Glutamatergic neuron (in vitro differentiated cells): Measurements from ENCODE around the gene AQP11. TPM values are rescaled to one million over a fixed set of nuclear protein-coding genes. Genes with fewer than 3 reads are reported as not detected.

Source experiments
- DNase-seq: peaks from one replicate; pipeline ENCODE4 v3.0.0; 2022
- H3K27ac Mint-ChIP-seq: one replicate; pipeline ENCODE4 v1.8.0; 2020; ENCODE audit warnings: mild to moderate bottlenecking, mixed read lengths, inconsistent platforms; ENCODE audit not compliant: unreplicated experiment
- H3K27me3 Mint-ChIP-seq: one replicate; pipeline ENCODE4 v1.8.0; 2020; ENCODE audit warnings: mild to moderate bottlenecking, moderate library complexity, mixed read lengths, inconsistent platforms; ENCODE audit not compliant: unreplicated experiment
- H3K36me3 Mint-ChIP-seq: one replicate; pipeline ENCODE4 v1.8.0; 2020; ENCODE audit warnings: mild to moderate bottlenecking, mixed read lengths, inconsistent platforms; ENCODE audit not compliant: unreplicated experiment
- H3K4me1 Mint-ChIP-seq: one replicate; pipeline ENCODE4 v1.8.0; 2020; ENCODE audit warnings: mild to moderate bottlenecking, low read depth, mixed read lengths, inconsistent platforms; ENCODE audit not compliant: unreplicated experiment
- H3K4me3 Mint-ChIP-seq: one replicate; pipeline ENCODE4 v1.8.0; 2020; ENCODE audit warnings: mild to moderate bottlenecking, mixed read lengths, inconsistent platforms; ENCODE audit not compliant: unreplicated experiment
- H3K9me3 Mint-ChIP-seq: one replicate; pipeline ENCODE4 v1.8.0; 2020; ENCODE audit warnings: mild to moderate bottlenecking, moderate library complexity, mixed read lengths, inconsistent platforms; ENCODE audit not compliant: unreplicated experiment
- CTCF ChIP-seq: fragments of 200-600 bp; sonication (generic); IDR thresholded peaks from one replicate; pipeline ENCODE4 v1.5.0; 2021; ENCODE audit not compliant: partially characterized antibody, unreplicated experiment
- long read RNA-seq: library from polyadenylated mRNA; unstranded; transcript quantifications from one replicate; pipeline ENCODE4 v2.0.0, GENCODE V29; 2020; ENCODE audit not compliant: unreplicated experiment
- total RNA-seq: library from RNA; stranded (reverse); fragmentation: NEBNext Ultra II Directional; extraction: Animal tissue kit (Norgen Biotek cat#: 25700); gene quantifications from one replicate; pipeline ENCODE4 v1.2.1, GENCODE V29; 2021; ENCODE audit not compliant: unreplicated experiment

The AQP11 gene
- total RNA-seq, result 2.0 TPM
- long read RNA-seq, partial matches to known transcripts, result 0 of 3 reads
- long read RNA-seq, other reads (novel, unspliced or antisense), result 0 of 3 reads

DNA sequence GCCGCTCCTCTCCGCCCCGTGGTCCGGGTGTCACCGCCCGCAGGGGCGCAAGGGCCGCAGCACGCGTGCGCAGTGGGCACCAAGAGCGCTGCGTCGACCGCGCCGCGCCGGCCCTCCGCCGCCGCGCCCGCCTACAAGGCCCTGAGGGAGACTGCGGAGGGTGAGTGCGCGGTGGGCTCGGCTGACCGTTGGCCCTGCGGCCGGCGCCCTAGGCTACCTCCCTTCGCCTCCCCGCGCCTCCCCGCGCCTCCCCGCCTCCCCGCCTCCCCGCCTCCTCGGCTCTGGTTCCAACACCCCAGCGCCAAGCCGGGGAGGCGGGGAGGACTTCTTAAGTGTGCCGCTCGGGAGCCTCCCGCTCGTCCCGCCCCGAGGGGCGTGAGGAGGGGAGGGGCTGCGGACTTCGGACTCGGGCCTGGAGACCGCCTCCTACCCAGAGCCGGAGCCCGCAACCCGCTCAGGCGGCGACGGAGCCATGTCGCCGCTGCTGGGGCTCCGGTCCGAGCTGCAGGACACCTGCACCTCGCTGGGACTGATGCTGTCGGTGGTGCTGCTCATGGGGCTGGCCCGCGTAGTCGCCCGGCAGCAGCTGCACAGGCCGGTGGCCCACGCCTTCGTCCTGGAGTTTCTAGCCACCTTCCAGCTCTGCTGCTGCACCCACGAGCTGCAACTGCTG lies at the start of gene AQP11:
Gene AQP11 (plus strand): TSS at position 433 of the 673 bp plus-strand sequence. CDS start 40 bp downstream, at position 473.
- Mint-ChIP-seq H3K36me3 (peaks cover 8% of the 10 kb centered on the region), H3K4me1 (peaks cover 6% of the 10 kb centered on the region), H3K9me3 (peaks cover 3% of the 10 kb centered on the region), H3K27me3 (peaks cover 3% of the 10 kb centered on the region), H3K27ac (peak within 1 kb of the TSS; percentile 55), H3K4me3 (peak within 1 kb of the TSS; percentile 92)
- DNase-seq, result peak; percentile 92
- TF ChIP-seq CTCF, result no peak

DNA sequence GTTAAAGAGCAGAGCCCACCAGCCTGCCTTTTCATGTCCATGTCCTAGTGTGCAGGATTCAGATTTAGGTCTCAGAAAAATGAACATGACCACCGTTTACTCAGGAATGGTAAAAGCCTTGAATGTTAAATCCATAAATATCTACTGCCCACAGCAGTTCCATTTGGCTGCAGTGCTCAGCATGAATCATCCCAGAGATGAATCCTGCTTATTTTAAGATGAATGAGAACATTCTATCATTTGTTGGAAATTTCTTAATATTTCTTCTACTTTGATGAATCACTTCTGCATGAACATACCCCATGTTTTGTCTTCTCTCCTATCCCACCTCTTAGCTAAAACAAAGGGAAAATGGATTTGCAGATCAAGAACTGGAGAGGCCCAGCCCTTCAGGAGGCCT lies 47.5 kb upstream of the AQP11 start:
- H3K4me1 Mint-ChIP-seq, result no peaks in the 10 kb centered on the region
- peaks cover 4% of the 10 kb centered on the region for H3K36me3 Mint-ChIP-seq
- TF ChIP-seq CTCF, result no peak
- H3K9me3 Mint-ChIP-seq, result no peaks in the 10 kb centered on the region
- no peak overlapping the region for H3K27ac Mint-ChIP-seq
- DNase-seq, result no peak
- no peak overlapping the region for H3K4me3 Mint-ChIP-seq
- peaks cover 1% of the 10 kb centered on the region for H3K27me3 Mint-ChIP-seq

DNA sequence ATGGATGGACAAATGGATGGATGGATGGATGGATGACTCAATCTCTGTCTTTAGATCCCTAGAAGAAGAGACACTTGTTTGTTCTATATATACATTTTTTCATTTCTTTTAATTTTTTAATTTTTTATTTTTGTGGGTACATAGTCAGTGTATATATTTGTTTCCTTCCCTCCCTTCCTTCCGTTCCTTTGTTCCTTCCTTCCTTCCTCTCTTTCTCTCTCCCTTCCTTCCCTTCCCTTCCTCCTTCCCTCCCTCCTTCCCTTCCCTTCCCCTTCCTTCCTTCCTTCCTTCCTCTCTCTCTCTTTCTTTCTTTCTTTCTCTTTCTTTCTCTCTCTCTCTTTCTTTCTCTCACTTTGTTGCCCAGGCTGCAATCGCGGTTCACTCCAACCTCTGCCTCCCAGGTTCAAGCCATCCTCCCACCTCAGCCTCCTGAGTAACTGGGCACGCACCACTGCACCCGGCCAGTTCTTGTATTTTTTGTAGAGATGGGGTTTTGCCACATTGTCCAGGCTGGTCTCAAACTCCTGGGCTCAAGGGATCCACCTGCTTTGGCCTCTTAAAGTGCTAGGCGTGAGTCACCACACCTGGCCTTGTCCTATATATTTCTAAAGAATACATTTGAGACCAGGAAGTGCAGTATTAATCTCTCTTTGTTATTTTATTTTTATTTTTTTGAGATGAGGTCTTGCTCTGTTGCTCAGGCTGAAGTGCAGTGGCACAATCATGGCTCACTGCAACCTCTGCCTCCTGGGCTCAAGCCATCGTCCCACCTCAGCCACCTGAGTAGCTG lies 42.5 kb upstream of the AQP11 start:
- Mint-ChIP-seq H3K4me3 (no peak overlapping the region), H3K27ac (no peak overlapping the region), H3K9me3 (peaks cover 2% of the 10 kb centered on the region), H3K4me1 (peaks cover 4% of the 10 kb centered on the region), H3K36me3 (no peaks in the 10 kb centered on the region), H3K27me3 (peaks cover 1% of the 10 kb centered on the region)
- no peak for DNase-seq
- TF ChIP-seq CTCF, result no peak

DNA sequence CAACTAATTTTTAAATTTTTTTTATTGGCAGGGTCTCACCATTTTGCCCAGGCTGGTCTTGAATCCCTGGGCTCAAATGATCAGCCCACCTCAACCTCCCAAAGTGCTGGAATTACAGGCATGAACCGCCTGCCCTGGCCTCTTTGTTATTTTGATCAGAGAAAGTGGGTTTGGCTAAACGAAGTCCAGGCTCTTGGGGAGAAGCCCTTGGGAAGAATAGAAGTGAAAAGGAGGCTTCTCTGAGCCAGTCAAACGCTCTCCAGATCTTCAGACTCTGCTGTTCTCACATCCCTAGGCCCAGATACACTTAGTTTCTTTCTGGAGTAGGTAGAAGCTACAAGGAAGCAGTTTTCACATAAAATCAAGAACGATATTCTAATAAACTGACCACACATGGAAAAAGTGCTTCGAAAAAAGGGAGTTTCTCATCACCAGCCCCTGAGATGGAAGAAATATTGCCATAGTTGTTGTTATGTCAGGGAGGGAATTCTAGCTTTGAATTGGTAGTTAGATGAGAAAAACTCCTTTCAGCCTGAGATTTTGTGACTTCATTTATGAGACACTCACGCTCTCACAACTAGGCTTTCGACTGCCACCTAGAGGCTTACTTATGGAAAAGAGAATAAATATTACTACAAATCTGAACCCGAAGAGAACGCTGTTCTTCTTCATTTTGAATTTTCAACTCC lies 41.7 kb upstream of the AQP11 start:
- TF ChIP-seq CTCF, result peak; percentile 68
- Mint-ChIP-seq H3K4me3 (no peak overlapping the region), H3K4me1 (peaks cover 4% of the 10 kb centered on the region), H3K36me3 (no peaks in the 10 kb centered on the region), H3K27ac (no peak overlapping the region), H3K27me3 (no peaks in the 10 kb centered on the region), H3K9me3 (peaks cover 2% of the 10 kb centered on the region)
- no peak for DNase-seq
